ENCODE data around the gene ATG10. TPM values are rescaled to one million over a fixed set of nuclear protein-coding genes. Genes with fewer than 3 reads are reported as not detected.
"Not testable (repeated sequence)": the region's sequence is repeated elsewhere in the genome, so short reads cannot be mapped to it uniquely, and the experiment has no call there.

Gene ATG10
- total RNA-seq, 1 donor from 2014 or later = 14.8 TPM

GRCh38 chr5:82023644-82024043 is 51.8 kb downstream of the ATG10 start:
- Mint-ChIP-seq H3K4me3 (no peak overlapping the region), H3K27ac (no peak overlapping the region)
- TF ChIP-seq CTCF (IDR thresholded peaks at IDR 0.05; ENCODE audit: unreplicated experiment) = no peak

GRCh38 chr5:82031220-82032119 is 59.6 kb downstream of the ATG10 start:
- H3K36me3 Mint-ChIP-seq = peaks cover 2% of the 10 kb centered on the region
- no peak for TF ChIP-seq CTCF (IDR thresholded peaks at IDR 0.05; ENCODE audit: unreplicated experiment)
- H3K27me3 Mint-ChIP-seq (ENCODE audit: low read depth) = no peaks in the 10 kb centered on the region
- H3K4me1 Mint-ChIP-seq = no peaks in the 10 kb centered on the region
- DNase-seq (ENCODE audit: low spot score in 2 of 2, unreplicated experiment in 2 of 2) = no peak
- H3K27ac Mint-ChIP-seq = no peak overlapping the region
- peaks cover 3% of the 10 kb centered on the region for H3K9me3 Mint-ChIP-seq
- no peak overlapping the region for H3K4me3 Mint-ChIP-seq

More at GRCh38 chr5:82023644-82024043, 51.8 kb downstream of the ATG10 start:
- H3K36me3 Mint-ChIP-seq = no peaks in the 10 kb centered on the region
- H3K27me3 Mint-ChIP-seq (ENCODE audit: low read depth) = no peaks in the 10 kb centered on the region
- H3K9me3 Mint-ChIP-seq = no peaks in the 10 kb centered on the region
- no peak for DNase-seq (ENCODE audit: low spot score in 2 of 2, unreplicated experiment in 2 of 2)
- peaks cover under 1% of the 10 kb centered on the region for H3K4me1 Mint-ChIP-seq

GRCh38 chr5:82042894-82043293 is 71.1 kb downstream of the ATG10 start:
- H3K27ac Mint-ChIP-seq; H3K27me3 Mint-ChIP-seq (ENCODE audit: low read depth); DNase-seq (ENCODE audit: low spot score in 2 of 2, unreplicated experiment in 2 of 2); H3K4me3 Mint-ChIP-seq; H3K4me1 Mint-ChIP-seq: not testable (repeated sequence)
- peaks cover 30% of the 10 kb centered on the region for H3K36me3 Mint-ChIP-seq
- H3K9me3 Mint-ChIP-seq = peaks cover 33% of the 10 kb centered on the region

GRCh38 chr5:82044010-82044409 is 72.2 kb downstream of the ATG10 start:
- no peaks in the 10 kb centered on the region for H3K27me3 Mint-ChIP-seq (ENCODE audit: low read depth)

GRCh38 chr5:82045554-82046275 is 73.9 kb downstream of the ATG10 start:
- no peak for DNase-seq (ENCODE audit: low spot score in 2 of 2, unreplicated experiment in 2 of 2)
- H3K4me3 Mint-ChIP-seq = no peak overlapping the region
- peaks cover 28% of the 10 kb centered on the region for H3K36me3 Mint-ChIP-seq
- TF ChIP-seq CTCF (IDR thresholded peaks at IDR 0.05; ENCODE audit: unreplicated experiment) = no peak
- H3K27me3 Mint-ChIP-seq (ENCODE audit: low read depth) = no peaks in the 10 kb centered on the region
- no peaks in the 10 kb centered on the region for H3K4me1 Mint-ChIP-seq
- H3K9me3 Mint-ChIP-seq = peaks cover 28% of the 10 kb centered on the region
- no peak overlapping the region for H3K27ac Mint-ChIP-seq

More at GRCh38 chr5:82044010-82044409, 72.2 kb downstream of the ATG10 start:
- TF ChIP-seq CTCF (IDR thresholded peaks at IDR 0.05; ENCODE audit: unreplicated experiment) = no peak
- no peak overlapping the region for H3K27ac Mint-ChIP-seq
- no peak for DNase-seq (ENCODE audit: low spot score in 2 of 2, unreplicated experiment in 2 of 2)
- no peak overlapping the region for H3K4me3 Mint-ChIP-seq
- peaks cover 28% of the 10 kb centered on the region for H3K36me3 Mint-ChIP-seq
- peaks cover 28% of the 10 kb centered on the region for H3K9me3 Mint-ChIP-seq
- no peaks in the 10 kb centered on the region for H3K4me1 Mint-ChIP-seq

- Mint-ChIP-seq H3K4me3 (no peak overlapping the region), H3K4me1 (no peaks in the 10 kb centered on the region), H3K9me3 (peaks cover 28% of the 10 kb centered on the region), H3K36me3 (peaks cover 28% of the 10 kb centered on the region), H3K27ac (no peak overlapping the region), H3K27me3 (ENCODE audit: low read depth) (no peaks in the 10 kb centered on the region)
- TF ChIP-seq CTCF (IDR thresholded peaks at IDR 0.05; ENCODE audit: unreplicated experiment) = no peak
- no peak for DNase-seq (ENCODE audit: low spot score in 2 of 2, unreplicated experiment in 2 of 2)
These were observed 74.4 kb downstream of the ATG10 start for GRCh38 chr5:82046276-82046647.

Data from mesothelial cell of epicardium (in vitro differentiated cells).